Measurements from ENCODE around the gene FER.

Gene FER

DNA sequence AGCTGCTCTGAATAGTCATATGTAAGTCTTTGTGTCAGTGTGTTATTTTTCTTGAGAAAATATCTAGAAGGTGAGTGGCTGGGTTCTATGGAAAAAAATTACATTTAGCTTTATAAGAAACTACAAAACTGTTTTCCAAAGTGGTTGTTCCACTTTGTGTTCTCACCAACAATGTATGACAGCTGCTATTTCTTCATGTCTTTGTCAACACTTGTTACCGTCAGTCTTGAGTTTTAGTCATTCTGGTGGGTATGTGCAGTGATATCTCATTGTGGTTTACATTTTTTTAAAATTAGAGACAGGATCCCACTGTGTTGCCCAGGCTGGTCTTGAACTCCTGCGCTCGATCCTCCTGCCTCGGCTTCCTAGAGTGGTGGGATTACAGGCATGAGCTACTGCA, 415.6 kb downstream of the FER start:
- Histone ChIP-seq H3K27me3 (ENCODE audit: insufficient read depth, poor library complexity, severe bottlenecking) (no peaks in the 10 kb centered on the region), H3K27ac (replicated peaks) (no peak overlapping the region), H3K4me3 (replicated peaks; ENCODE audit: insufficient read depth, low read length) (no peak overlapping the region)
- TF ChIP-seq POLR2AphosphoS5 (IDR thresholded peaks at IDR 0.05; ENCODE audit: low read depth) (no peak), GABPA (IDR thresholded peaks at IDR 0.05; ENCODE audit: low read depth) (no peak), SPI1 (IDR thresholded peaks at IDR 0.05; ENCODE audit: borderline replicate concordance, low read depth) (no peak)
- TF ChIP-seq, protein P1, sequence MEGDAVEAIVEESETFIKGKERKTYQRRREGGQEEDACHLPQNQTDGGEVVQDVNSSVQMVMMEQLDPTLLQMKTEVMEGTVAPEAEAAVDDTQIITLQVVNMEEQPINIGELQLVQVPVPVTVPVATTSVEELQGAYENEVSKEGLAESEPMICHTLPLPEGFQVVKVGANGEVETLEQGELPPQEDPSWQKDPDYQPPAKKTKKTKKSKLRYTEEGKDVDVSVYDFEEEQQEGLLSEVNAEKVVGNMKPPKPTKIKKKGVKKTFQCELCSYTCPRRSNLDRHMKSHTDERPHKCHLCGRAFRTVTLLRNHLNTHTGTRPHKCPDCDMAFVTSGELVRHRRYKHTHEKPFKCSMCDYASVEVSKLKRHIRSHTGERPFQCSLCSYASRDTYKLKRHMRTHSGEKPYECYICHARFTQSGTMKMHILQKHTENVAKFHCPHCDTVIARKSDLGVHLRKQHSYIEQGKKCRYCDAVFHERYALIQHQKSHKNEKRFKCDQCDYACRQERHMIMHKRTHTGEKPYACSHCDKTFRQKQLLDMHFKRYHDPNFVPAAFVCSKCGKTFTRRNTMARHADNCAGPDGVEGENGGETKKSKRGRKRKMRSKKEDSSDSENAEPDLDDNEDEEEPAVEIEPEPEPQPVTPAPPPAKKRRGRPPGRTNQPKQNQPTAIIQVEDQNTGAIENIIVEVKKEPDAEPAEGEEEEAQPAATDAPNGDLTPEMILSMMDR (IDR thresholded peaks at IDR 0.05; ENCODE audit: insufficient read depth, low read length): no peak
- TF ChIP-seq, protein P2, sequence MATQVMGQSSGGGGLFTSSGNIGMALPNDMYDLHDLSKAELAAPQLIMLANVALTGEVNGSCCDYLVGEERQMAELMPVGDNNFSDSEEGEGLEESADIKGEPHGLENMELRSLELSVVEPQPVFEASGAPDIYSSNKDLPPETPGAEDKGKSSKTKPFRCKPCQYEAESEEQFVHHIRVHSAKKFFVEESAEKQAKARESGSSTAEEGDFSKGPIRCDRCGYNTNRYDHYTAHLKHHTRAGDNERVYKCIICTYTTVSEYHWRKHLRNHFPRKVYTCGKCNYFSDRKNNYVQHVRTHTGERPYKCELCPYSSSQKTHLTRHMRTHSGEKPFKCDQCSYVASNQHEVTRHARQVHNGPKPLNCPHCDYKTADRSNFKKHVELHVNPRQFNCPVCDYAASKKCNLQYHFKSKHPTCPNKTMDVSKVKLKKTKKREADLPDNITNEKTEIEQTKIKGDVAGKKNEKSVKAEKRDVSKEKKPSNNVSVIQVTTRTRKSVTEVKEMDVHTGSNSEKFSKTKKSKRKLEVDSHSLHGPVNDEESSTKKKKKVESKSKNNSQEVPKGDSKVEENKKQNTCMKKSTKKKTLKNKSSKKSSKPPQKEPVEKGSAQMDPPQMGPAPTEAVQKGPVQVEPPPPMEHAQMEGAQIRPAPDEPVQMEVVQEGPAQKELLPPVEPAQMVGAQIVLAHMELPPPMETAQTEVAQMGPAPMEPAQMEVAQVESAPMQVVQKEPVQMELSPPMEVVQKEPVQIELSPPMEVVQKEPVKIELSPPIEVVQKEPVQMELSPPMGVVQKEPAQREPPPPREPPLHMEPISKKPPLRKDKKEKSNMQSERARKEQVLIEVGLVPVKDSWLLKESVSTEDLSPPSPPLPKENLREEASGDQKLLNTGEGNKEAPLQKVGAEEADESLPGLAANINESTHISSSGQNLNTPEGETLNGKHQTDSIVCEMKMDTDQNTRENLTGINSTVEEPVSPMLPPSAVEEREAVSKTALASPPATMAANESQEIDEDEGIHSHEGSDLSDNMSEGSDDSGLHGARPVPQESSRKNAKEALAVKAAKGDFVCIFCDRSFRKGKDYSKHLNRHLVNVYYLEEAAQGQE (IDR thresholded peaks at IDR 0.05; ENCODE audit: insufficient replicate concordance, low read depth): no peak
- DNase-seq (ENCODE audit: low read depth in 1 of 2, low spot score in 1 of 2): no peak

DNA sequence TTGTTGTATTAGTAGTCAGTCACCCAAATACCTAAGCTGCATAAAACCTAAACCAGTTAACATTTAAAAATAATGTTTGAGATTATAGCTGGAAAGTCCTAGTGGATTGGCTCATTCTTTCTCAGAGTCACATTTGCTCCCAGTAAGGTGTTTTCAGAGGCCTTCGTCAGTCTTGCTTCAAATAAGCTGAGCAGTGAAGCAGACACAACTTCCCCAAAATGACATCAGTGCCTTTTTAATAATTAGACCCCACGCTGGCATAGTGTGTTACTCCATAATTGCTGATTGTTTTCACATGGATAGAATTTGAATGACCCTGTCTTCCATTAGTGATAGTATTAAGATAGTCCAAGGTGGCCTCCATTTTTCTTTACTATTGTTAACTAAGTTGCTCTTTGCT, 416.3 kb downstream of the FER start:
- no peak overlapping the region for H3K4me3 ChIP-seq (replicated peaks; ENCODE audit: insufficient read depth, low read length)
- H3K27ac ChIP-seq (replicated peaks): no peak overlapping the region
- DNase-seq (ENCODE audit: low read depth in 1 of 2, low spot score in 1 of 2): no peak
- no peaks in the 10 kb centered on the region for H3K27me3 ChIP-seq (ENCODE audit: insufficient read depth, poor library complexity, severe bottlenecking)
- no peak for TF ChIP-seq GABPA (IDR thresholded peaks at IDR 0.05; ENCODE audit: low read depth)
- TF ChIP-seq POLR2AphosphoS5 (IDR thresholded peaks at IDR 0.05; ENCODE audit: low read depth): no peak
- TF ChIP-seq, protein P2 (IDR thresholded peaks at IDR 0.05; ENCODE audit: insufficient replicate concordance, low read depth): no peak
- TF ChIP-seq, protein P1 (IDR thresholded peaks at IDR 0.05; ENCODE audit: insufficient read depth, low read length): no peak
- no peak for TF ChIP-seq SPI1 (IDR thresholded peaks at IDR 0.05; ENCODE audit: borderline replicate concordance, low read depth)

GRCh38 chr5:109167586-109167985, 419.9 kb downstream of the FER start:
- H3K27me3 ChIP-seq (ENCODE audit: insufficient read depth, poor library complexity, severe bottlenecking): no peaks in the 10 kb centered on the region
- no peak for DNase-seq (ENCODE audit: low read depth in 1 of 2, low spot score in 1 of 2)
- H3K4me3 ChIP-seq (replicated peaks; ENCODE audit: insufficient read depth, low read length): no peak overlapping the region
- H3K27ac ChIP-seq (replicated peaks): no peak overlapping the region
- no peak for TF ChIP-seq POLR2AphosphoS5 (IDR thresholded peaks at IDR 0.05; ENCODE audit: low read depth)
- TF ChIP-seq, protein P2 (IDR thresholded peaks at IDR 0.05; ENCODE audit: insufficient replicate concordance, low read depth): no peak
- TF ChIP-seq, protein P1 (IDR thresholded peaks at IDR 0.05; ENCODE audit: insufficient read depth, low read length): no peak
- TF ChIP-seq GABPA (IDR thresholded peaks at IDR 0.05; ENCODE audit: low read depth): no peak
- TF ChIP-seq SPI1 (IDR thresholded peaks at IDR 0.05; ENCODE audit: borderline replicate concordance, low read depth): no peak

Data from HL-60 (cell line).